ENCODE measurements around the gene APPBP2. TPM values are rescaled to one million over a fixed set of nuclear protein-coding genes. Genes with fewer than 3 reads are reported as not detected.

The APPBP2 gene
- polyA plus RNA-seq, 3 donors: 6.4 to 14.7 (median 10.4) TPM

- Histone ChIP-seq H3K4me1 (ENCODE audit: control insufficient read depth in 1 of 2, insufficient read depth in 2 of 2, low read length in 2 of 2) (no peaks in the 10 kb centered on the region), H3K36me3 (replicated peaks in 1 of 2; ENCODE audit: control insufficient read depth in 1 of 2, insufficient read depth in 2 of 2, low read length in 2 of 2) (no peaks in the 10 kb centered on the region), H3K4me2 (replicated peaks; ENCODE audit: extremely low read depth, low read length, poor library complexity, severe bottlenecking) (no peak overlapping the region), H3K4me3 (replicated peaks in 1 of 3; ENCODE audit: low read depth in 2 of 3, low read length in 3 of 3) (no peak overlapping the region), H4K20me1 (ENCODE audit: insufficient read depth, low read length) (no peaks in the 10 kb centered on the region), H3K27me3 (ENCODE audit: control insufficient read depth in 2 of 2, insufficient read depth in 2 of 2, low read length in 2 of 2) (no peaks in the 10 kb centered on the region), H3K79me2 (ENCODE audit: insufficient read depth, low read length) (no peaks in the 10 kb centered on the region), H3K9me3 (replicated peaks in 1 of 2; ENCODE audit: control insufficient read depth in 1 of 2, insufficient read depth in 1 of 2, low read length in 2 of 2) (no peaks in the 10 kb centered on the region), H3K27ac (ENCODE audit: low read depth in 1 of 2, low read length in 2 of 2) (no peak overlapping the region), H3K9ac (ENCODE audit: insufficient read depth, low read length, poor library complexity, severe bottlenecking) (no peak overlapping the region), H2AFZ (ENCODE audit: insufficient read depth, low read depth, low read length, poor library complexity, severe bottlenecking) (no peak overlapping the region)
- H3K4me1 Mint-ChIP-seq: no peaks in the 10 kb centered on the region
- DNase-seq: no peak
- TF ChIP-seq, protein P1, sequence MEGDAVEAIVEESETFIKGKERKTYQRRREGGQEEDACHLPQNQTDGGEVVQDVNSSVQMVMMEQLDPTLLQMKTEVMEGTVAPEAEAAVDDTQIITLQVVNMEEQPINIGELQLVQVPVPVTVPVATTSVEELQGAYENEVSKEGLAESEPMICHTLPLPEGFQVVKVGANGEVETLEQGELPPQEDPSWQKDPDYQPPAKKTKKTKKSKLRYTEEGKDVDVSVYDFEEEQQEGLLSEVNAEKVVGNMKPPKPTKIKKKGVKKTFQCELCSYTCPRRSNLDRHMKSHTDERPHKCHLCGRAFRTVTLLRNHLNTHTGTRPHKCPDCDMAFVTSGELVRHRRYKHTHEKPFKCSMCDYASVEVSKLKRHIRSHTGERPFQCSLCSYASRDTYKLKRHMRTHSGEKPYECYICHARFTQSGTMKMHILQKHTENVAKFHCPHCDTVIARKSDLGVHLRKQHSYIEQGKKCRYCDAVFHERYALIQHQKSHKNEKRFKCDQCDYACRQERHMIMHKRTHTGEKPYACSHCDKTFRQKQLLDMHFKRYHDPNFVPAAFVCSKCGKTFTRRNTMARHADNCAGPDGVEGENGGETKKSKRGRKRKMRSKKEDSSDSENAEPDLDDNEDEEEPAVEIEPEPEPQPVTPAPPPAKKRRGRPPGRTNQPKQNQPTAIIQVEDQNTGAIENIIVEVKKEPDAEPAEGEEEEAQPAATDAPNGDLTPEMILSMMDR (IDR thresholded peaks at IDR 0.05): no peak
- H3K27me3 Mint-ChIP-seq (ENCODE audit: low read depth in 3 of 3): peaks cover 0 to 2% (median 0%) of the 10 kb centered on the region in 3 donors
- H3K4me3 Mint-ChIP-seq: no peak overlapping the region
- no peak overlapping the region for H3K27ac Mint-ChIP-seq
- no CpG with 5 or more reads among the region's 4 CpGs for WGBS (ENCODE audit: insufficient coverage)
- H3K9me3 Mint-ChIP-seq: no peaks in the 10 kb centered on the region
- intact Hi-C loops (cut with micrococcal nuclease): no loop called here
- H3K36me3 Mint-ChIP-seq: no peaks in the 10 kb centered on the region
Observed at GRCh38 chr17:60542071-60542470, 16.0 kb upstream of the APPBP2 start.

- Histone ChIP-seq H3K79me2 (ENCODE audit: insufficient read depth, low read length) (no peaks in the 10 kb centered on the region), H3K4me3 (replicated peaks in 1 of 3; ENCODE audit: low read depth in 2 of 3, low read length in 3 of 3) (no peak overlapping the region), H3K27me3 (ENCODE audit: control insufficient read depth in 2 of 2, insufficient read depth in 2 of 2, low read length in 2 of 2) (no peaks in the 10 kb centered on the region), H2AFZ (ENCODE audit: insufficient read depth, low read depth, low read length, poor library complexity, severe bottlenecking) (no peak overlapping the region), H3K4me1 (ENCODE audit: control insufficient read depth in 1 of 2, insufficient read depth in 2 of 2, low read length in 2 of 2) (no peaks in the 10 kb centered on the region), H3K36me3 (replicated peaks in 1 of 2; ENCODE audit: control insufficient read depth in 1 of 2, insufficient read depth in 2 of 2, low read length in 2 of 2) (no peaks in the 10 kb centered on the region), H3K9me3 (replicated peaks in 1 of 2; ENCODE audit: control insufficient read depth in 1 of 2, insufficient read depth in 1 of 2, low read length in 2 of 2) (no peaks in the 10 kb centered on the region), H3K27ac (ENCODE audit: low read depth in 1 of 2, low read length in 2 of 2) (no peak overlapping the region), H4K20me1 (ENCODE audit: insufficient read depth, low read length) (no peaks in the 10 kb centered on the region), H3K4me2 (replicated peaks; ENCODE audit: extremely low read depth, low read length, poor library complexity, severe bottlenecking) (no peak overlapping the region), H3K9ac (ENCODE audit: insufficient read depth, low read length, poor library complexity, severe bottlenecking) (no peak overlapping the region)
- Mint-ChIP-seq H3K27ac (no peak overlapping the region), H3K36me3 (no peaks in the 10 kb centered on the region), H3K27me3 (ENCODE audit: low read depth in 3 of 3) (peaks cover 0 to 2% (median 2%) of the 10 kb centered on the region in 3 donors), H3K4me3 (no peak overlapping the region), H3K4me1 (no peaks in the 10 kb centered on the region), H3K9me3 (peaks cover 0 to 3% (median 0%) of the 10 kb centered on the region in 7 donors)
- no CpG with 5 or more reads among the region's 1 CpG for WGBS (ENCODE audit: insufficient coverage)
- TF ChIP-seq, protein P1 (IDR thresholded peaks at IDR 0.05): no peak
- intact Hi-C loops (cut with micrococcal nuclease): no loop called here
- DNase-seq: no peak
Observed at GRCh38 chr17:60540460-60540859, 14.4 kb upstream of the APPBP2 start.
